Activated CD8-positive, alpha-beta memory T cell treated with anti-CD3 and anti-CD28 coated beads, Interleukin-2, amount 50 U/mL, for 24 hours (primary cell): Measurements from ENCODE around the gene TSPAN4.

Source experiments
- DNase-seq: peaks from one replicate; pipeline ENCODE4 v3.0.0-alpha.2; 2020; ENCODE audit errors: extremely low read depth

Gene TSPAN4

GRCh38 chr11:836700-837099 lies 6.0 kb upstream of the TSPAN4 start:
- DNase-seq: no peak

- no peak for DNase-seq
These were observed 5.3 kb upstream of the TSPAN4 start for GRCh38 chr11:837189-837989.

DNA sequence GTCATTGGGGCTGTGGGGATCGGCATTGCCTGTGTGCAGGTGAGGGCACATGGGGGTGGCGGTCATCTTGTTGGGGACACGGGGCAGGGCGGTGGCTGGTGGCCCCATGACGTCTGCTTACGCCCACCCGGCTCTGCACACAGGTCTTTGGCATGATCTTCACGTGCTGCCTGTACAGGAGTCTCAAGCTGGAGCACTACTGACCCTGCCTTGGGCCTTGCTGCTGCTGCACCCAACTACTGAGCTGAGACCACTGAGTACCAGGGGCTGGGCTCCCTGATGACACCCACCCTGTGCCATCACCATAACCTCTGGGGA lies 4.7 kb upstream of the TSPAN4 start:
- no peak for DNase-seq

DNA sequence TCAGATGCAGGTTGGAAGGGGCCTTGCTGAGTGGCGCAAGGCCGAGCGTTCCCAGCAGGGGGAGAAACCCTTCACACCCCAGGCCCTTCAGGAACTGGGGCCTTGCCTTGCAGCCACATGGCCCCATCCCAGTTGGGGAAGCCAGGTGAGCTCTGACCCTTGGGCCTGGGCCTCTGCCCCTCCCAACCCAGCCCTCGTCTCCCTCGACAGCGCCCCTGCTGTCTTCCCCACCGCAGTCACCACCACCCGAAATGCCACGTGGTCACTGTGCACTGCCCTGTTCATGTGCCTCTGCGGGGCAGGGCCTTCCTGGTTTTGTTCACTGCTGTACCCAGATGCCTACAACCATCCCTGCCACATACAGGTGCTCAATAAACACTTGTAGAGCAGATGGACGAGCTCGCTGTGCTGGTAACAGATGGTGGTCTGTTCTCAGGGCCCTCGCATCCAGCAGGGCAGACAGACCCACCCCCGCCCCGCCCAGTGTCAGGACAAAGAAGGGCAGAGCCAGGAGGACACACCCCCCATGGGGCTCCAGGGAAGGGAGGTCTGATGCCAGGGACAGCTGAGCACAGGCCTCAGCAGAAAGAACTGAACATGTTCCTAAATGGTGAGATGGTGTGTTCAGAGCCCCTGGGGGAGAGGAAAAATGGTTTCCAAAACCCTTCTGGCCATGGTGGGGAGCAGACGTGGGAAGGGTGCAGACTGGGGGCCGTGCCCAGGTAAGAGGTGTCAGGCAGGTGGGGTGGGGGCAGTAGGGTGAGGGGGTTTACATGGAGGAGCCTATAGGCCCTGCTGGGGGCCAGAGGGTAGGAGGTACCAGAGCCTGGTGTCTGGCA lies 4.0 kb upstream of the TSPAN4 start:
- no peak for DNase-seq

- no peak for DNase-seq
These were observed 3.4 kb upstream of the TSPAN4 start for GRCh38 chr11:839280-839623.

- DNase-seq: no peak
These were observed 2.6 kb upstream of the TSPAN4 start for GRCh38 chr11:839875-840617.

DNA sequence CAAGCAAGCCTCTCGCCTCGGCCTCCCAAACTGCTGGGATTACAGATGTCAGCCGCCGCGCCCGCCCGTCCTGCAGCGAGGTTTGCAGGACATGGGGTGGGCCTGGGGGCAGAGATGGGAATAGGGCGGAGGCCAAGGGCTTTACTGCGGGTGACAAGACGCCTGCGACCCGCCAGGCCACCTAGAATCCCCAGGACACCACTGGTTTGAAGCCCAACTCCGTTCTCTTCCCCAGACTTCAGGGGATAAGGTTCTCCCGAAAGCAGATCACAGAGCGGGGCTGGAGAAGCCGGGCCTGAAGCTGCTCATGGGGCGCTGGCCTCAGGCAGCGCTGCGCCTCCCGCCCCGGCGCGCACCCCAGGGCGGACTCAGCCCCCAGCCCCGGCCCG lies 677 bp upstream of the TSPAN4 start:
- DNase-seq: no peak

DNA sequence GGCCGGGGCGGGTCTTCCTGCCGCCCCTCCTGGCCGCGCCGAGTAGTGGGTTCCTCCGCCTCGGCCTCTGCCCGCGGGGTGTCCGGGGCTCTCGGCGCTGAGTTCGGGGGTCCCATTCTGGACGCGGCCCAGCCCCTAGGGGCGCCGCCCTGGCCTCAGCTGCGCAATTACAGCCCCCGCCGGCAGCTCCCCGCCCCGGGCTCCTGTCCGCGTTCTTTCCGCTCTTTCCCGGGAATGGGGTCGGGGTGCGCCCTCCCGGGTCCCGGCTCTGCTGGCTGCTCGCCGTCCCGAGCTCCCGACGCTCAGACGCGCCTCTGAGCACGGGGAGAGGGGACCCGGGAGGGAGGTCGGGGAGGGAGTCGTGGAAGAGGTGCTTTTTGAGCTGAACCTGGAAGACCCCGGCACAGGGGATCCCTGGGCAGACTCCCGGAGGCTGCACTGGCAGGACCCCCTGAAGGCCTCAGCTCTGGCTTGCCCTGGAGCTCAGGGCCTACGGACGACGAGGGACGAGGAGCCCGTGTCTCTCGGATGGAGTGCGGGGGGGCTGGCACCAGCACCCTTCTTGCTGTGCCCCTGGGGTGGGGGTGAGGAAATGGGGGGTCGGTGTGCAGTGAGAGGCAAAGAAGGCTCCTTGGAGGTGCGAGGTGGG lies 558 bp downstream of the TSPAN4 start:
- DNase-seq: no peak

DNA sequence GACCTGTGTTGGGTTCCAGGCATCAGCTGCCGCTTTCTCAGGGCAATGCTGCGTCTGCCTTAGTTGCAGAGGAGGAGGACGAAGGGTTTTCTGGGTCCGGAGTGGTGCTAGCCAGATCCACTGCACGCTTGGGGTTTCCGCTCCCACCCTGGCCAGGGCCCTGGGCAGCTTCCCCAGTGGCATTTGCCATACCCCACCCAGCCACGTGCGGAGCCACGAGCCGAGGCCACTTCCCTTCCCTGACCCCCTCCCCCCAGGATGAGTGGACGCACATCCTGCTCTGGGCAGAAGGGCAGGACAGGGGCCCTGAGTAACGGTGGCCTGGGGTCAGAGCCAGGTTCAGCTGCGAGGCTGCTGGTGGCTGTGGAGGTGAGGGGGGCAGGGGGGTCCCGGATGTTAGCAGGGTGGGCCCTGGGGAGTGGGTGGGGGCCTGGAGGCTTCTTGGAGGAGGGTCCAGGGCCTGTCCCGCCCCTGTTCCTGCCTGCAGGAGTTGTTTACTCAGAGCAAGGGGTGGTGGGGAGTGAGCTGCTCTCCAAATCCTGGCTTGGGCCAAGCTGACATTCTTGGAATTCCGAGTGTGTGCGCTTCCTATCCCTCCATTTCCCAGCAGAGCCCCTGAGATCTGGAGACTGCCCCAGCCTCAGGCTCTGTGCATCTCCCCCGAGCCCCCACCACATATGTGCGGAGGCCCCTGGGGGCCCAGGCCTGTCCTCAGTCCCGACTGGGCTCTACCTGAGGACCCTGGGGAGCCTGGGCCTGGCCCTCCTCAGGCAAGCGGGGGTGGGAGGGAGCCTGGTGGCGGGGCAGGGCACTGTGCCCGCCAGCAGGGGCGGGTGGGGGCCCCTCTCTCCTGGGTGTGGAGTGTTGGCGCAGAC lies 1.4 kb downstream of the TSPAN4 start:
- DNase-seq: no peak

DNA sequence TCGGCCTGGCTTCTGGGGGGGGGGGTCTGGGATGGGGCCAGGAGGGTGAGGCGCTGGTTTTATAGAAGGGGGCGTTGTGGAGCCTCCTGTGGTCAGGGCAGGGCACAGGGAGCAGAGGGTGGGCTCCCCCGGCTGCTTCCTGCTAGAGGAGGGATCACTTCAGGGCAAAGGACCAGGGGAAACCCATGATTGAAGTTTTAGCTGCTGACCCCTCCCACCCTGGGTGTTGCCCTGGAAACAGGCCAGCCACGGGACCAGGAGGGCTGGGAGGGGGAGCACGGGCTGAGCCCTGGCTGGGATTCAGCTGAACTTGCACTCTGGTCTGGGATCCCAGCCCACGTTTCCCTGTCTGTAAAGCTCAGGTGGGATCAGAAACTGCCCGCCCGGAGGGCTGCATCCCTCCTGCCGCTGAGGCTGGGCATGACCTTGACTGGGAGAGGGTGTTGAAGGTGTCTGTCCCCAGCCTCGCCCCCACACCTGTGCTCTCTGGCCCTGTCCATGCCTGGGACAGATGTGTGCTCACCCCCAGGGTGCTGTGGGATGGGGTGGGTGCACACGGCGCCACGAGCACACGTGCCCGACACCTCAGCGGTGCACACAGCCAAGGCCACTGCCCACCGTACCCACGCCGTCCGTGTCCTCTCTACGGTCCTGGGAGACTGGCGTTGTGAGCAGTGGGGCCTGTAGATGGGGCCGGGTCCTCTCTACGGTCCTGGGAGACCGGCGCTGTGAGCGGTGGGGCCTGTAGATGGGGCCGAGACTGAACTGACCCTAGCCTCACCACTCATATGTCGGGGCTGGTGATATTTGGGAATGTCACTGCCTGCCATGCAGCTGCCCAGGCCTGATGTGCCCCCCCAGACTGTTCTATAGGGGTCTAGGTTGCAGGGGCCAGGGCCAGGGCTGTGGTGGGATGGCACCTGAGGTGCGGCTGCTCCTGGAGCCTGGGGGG lies 2.3 kb downstream of the TSPAN4 start:
- no peak for DNase-seq

DNA sequence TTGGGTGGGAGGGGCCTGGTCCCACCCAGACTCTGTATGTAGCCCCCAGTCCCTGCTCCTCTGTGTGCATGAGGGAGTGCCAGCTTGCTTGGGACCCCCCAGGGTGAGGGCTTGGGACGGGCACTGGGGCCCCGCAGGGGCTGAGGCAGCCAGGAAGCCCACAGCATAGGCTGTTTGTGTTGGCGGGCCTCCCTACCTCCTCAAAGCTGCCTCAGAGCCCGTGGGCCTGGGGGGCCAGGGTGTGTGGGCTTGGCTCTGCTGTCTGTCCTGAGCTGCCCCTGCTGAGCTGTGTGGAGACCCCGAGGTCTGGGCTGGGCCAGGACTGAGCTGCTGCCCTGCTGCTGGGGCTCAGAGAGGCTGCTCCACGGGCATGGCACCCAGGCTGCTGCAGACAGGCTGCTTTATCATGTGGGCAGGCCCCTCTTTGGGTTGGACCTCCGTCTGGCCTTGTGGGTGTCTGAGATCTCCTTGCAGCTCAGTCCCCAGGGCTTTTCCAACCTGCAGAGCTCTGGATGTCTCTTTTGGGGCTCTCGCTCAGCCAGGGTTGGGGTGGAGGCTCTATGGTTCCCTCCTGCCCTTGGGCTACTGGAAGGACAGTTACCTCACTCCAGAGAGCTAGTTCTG lies 3.3 kb downstream of the TSPAN4 start:
- DNase-seq: no peak

DNA sequence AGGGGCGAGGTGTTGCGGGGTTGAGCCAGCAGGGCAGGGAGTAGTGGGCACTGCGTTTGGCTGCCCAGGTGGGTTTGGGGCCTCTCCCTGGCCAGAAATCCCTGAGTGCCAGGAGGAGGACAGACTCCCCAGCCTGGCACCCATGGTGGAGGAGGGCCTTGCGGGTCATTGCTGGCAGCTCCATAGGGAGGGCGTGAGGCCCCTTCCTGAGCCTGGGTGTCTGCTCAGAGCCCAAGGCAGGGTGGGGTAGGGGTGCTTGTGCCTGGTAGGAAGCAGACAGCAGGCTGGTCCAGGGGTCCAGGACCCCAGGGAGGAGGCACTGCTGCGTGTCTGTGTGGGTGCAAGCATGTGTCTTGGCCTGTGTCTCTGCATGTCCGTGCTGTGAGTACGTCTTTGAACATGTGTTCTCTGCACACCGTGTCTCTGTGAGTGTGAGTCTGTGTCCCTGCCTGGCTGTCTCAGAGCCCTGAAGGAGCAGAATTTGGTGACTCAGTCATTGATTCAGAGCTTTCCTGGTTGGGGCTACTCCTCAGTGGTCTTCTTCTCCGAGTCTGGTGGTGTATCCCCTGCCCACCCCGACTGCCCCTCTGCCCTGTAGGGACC lies 3.9 kb downstream of the TSPAN4 start:
- DNase-seq: no peak

- DNase-seq: no peak
These were observed 5.2 kb downstream of the TSPAN4 start for GRCh38 chr11:847876-848275.

- DNase-seq: no peak
These were observed 5.8 kb downstream of the TSPAN4 start for GRCh38 chr11:848380-848931.

- no peak for DNase-seq
These were observed 6.6 kb downstream of the TSPAN4 start for GRCh38 chr11:849104-849824.

DNA sequence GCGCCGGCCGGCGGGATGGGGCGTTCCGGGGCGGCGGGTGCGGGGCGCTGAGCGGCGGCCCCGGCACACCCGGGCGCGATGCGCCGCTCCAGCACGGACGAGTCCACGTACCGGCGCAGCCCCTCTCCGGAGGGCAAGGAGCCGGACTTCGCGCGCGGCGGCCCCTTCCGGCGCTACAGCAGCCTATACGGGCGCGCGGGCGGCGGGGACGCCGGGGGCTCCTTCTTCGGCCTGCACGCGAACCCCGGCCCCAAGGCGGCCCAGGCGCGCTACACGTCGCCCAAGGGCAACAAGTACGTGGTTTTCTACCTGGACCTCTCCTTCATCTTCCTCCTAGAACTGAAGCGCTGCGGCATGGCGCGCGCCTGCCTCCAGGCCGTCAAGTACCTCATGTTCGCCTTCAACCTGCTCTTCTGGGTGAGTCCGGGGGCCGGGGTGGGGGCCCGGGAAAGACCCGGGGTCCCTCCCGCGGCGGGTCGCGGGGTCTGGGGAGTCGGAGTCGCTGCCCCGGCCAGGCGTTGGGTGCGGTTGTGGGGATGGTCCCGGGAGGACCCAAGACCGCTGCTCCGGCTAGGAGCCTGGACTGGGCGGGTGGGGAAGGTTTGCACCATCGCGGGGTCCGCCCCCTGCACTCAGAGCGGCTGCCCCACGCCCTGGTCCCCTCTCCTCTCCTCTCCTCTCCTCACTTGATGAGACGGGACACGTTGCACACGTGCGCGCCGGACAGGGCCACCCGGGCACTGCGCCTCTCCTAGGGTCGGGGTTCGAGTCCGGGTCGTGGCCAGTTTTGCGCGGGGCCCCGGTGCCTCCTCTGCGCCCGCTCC lies 7.5 kb downstream of the TSPAN4 start:
- DNase-seq: no peak
